Stimulated activated CD4-positive, alpha-beta T cell treated with anti-CD3 and anti-CD28 coated beads, Interleukin-15, amount 100 ng/mL, for 48 hours (primary cell): ENCODE data around the gene PHACTR1.
"Not testable (repeated sequence)": the region's sequence is repeated elsewhere in the genome, so short reads cannot be mapped to it uniquely, and the experiment has no call there.

Experiments used
- DNase-seq, 2 donors: peaks; one replicate each; pipeline ENCODE4 v3.0.0-alpha.2; 2020; ENCODE audit warnings: low read depth in 2 of 2

PHACTR1 gene

DNA sequence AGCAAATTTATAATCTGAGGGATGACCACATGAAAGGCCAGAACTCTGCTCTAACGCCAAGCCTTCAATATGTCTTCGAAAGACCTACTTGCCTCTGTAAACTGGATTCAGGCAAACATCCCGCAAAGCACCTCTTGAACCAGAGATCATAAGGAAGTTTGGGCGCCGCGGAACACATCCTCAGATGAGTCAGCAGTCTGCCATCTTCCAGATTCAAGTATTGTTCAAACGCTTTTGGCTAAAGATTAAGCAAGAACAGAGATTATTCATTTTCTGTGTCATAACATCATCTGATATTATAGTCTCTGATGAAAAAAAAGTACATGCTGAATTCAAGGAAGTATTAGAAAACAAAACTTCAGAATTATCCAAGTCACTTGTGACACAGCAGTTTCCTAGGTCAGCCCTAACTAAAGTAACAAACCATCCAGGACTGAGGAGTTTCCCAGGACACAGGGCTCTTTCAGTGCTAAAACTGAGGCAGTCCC is 591.0 kb downstream of the PHACTR1 start:
- no peak for DNase-seq

DNA sequence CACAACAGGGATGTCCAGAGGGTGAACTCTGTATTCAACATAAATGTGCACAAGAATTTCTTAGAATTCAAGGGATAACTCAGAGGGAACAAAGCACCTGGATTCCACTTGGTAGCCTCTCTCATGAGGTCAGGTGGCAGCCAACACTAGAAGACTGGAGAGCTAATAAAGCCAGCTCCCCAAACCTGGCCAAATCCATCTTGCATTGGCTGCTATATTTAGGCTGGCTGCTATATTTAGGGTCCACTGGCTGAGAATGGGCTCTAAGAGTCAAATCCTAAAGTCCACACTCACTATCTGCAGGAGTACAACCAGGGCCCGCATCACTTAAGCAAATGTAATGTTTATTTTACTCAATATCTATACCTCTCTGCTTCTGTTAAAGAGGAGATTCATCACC is 591.8 kb downstream of the PHACTR1 start:
- DNase-seq = no peak

DNA sequence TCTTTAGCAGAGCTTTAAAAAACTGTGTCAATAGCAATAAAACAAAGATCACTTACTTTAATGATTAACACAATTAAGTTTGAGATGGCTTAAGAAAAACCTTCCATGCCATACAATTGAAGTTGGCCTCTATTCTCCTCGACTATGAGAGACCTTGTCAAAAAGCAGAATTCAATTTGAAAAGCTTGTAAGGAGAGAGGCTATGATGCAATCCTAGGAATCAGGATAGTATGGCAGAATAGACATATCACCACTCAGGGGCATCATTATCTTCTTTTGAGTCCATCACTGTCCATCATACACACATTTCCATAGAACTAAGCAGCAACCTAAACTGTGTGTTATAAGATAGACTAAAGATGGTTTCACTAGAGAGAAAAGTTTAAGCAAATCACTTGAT is 594.6 kb downstream of the PHACTR1 start:
- no peak for DNase-seq

DNA sequence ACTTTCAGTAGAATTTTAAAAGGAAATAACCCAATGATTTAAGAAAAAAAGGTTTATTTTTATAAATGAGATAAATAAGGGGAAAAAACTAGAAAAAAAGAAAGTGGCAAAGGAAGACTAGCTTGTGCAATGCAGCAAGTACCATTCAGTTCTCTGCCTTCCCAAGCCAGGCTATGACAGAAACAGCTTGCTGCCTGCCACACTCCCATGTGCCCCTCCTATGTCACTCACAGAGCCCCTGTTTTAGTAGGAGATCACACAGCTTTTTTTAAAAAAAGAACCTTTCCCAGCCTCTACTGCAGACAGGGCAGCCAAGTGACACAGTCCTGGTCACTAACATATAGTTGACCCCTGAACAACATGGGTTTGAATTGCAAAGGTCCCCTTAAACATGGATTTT is 598.2 kb downstream of the PHACTR1 start:
- no peak for DNase-seq

DNA sequence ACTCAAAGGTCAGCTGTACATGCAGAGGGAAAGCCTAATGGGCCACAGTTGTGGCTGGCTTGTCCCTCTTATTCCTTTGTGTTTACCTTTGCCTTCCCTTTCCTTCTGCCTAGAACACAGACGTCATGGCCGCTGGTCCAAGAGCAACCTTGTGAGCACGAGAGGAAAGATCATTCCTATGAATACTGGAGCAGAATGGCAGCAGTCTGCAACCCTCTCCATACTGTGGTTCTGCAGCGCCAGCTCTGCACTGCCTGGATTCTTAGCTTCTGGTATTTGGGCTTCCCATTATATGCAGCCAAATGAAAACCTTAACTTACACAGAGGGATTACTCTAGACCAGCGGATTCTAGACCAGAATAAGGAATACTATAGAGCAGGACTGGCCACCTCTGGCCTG is 599.3 kb downstream of the PHACTR1 start:
- DNase-seq = no peak

DNA sequence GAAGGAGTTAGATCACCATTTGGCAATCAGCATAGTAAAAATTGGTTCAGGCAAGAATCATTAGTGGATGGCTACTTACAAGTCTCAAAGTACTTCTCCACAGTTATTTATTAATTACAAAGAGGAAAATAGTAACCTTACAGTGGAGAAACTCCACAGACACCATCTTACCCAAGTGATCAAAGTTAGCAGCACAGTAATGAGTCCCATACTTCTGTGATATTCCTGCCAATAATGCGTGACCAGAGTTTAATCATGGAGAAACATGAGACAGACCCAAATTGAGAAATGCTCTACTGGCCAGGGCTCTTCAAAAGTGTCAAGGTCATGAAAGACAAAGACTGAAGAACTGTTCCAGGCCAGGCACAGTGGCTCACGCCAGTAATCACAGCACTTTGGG is 602.3 kb downstream of the PHACTR1 start:
- no peak for DNase-seq

DNA sequence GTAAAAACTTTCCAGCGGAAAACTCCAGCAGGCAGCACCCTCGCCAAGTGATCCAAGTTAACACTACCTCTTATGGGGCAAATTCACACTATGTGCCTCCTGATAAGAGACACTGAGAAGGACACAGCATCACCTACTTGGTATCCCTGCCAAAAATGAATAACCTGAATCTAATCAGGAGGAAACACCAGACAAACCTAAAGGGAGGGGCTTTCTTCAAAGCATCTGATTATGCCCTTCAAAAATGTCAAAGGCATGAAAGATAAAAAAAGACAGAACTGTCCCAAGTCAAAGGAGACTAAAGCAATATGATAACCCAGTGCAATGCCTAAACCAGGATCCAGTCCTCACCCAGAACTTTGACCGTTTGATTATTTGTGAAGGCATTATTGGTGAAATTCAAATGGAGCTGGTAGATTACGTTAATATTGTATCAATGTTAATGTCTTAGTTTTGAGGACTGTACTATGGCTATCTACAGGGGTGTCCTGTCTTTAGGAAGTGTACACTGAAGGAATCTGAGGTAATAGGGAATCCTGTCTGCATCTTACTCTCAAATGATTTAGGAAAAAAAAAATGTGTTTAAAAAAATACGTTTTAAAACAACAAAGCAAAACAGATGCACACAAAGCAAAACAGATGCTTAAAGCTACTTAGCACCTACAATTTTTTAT is 603.5 kb downstream of the PHACTR1 start:
- no peak for DNase-seq

DNA sequence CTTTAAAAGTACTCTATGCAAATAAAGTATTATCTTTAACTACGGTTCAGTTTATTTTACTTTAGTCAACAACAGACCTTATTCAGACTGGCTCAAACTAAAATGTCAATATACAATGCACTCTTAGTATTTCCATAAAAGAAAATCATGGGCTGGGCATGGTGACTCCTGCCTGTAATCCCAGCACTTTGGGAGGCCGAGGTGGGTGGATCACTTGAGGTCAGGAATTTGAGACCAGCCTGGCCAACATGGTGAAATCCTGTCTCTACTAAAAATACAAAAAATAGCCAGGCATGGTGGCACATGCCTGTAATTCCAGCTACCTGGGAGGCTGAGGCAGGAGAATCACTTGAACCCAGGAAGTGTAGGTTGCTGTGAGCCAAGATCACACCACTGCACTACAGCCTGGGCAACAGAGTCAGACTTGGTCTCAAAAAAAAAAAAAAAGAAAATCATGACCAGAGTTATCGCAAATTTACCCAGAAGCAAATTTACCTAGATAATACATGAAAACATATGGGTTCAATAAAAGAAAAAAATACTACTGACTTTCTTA is 609.5 kb downstream of the PHACTR1 start:
- not testable (repeated sequence) for DNase-seq

DNA sequence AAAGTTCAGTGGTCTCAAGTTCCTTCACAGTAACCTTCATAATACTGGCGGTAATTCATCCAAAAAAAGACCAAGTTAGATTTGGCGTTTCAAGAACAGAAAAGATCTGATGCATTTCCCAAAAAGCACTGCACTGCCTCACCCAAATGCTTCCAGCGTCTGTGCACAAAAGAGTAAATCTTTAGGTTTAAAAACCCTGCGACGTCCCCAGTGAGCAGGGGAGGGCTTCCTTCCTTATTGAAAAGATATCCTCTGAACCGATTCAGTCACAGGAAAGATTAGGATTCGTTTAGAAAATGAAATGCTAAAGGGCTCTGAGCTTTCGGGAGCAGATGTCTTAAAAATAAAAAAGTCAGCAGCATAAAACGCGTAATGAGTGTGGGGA is 611.1 kb downstream of the PHACTR1 start:
- no peak for DNase-seq

DNA sequence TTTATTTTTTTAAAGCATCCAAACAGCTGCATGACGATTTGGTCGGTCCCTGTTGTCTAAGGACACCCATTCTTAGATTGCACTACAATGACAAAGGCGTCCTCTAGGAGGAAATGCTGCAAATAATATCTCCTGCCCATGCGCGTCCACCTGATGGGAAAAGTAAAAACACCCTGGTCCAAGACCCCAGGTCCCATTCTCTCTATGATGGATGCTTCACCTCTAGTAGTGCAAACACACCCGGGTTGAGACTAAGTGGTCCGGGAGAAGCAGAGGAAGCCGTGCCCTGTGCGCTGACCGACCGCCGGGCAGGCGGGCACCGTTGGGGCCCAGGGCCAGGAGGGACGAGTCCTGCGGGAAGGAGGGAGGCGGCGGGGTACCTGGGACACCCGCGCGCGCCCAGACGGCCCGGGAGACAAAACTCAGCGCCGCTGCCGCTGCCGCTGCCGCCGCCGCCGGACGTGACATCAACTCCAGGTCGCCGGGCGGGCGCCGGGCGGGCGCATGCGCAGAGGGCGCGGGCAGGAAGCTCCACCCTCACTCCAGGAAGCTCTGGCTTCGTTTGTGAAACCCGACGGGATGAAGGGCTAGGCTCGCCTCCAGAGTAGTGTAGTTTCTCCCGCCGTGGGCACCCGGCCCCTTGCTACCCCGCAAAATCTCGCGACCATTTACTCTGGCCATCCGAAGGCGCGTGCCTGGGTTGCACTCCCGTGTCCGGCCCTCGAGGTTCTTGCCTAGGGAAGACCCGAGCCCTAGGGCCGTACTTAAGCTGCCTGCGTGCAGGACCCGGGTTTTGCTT is 611.7 kb downstream of the PHACTR1 start, which contains the start of gene TBC1D7:
Gene TBC1D7, minus strand, starts transcription at position 462 of the 799 bp plus-strand sequence. CDS start 1,639 bp downstream, outside the sequence.
- peak; percentile 85 to 92 for DNase-seq

DNA sequence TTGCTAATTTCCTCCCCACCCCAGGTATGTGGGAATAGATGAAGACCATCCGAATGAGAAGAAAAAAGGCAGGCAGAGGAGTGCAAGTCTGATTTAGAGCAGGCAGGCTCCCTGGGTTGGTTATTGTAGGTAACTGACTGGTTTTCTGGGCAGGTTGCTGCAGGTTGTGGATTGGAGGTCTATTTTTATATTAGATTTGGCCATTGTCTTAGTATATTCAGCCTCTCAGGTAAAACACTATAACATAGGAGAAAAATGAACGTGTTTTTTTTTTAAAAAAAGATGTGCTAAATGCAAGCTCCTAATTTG is 612.3 kb downstream of the PHACTR1 start:
- DNase-seq = no peak

DNA sequence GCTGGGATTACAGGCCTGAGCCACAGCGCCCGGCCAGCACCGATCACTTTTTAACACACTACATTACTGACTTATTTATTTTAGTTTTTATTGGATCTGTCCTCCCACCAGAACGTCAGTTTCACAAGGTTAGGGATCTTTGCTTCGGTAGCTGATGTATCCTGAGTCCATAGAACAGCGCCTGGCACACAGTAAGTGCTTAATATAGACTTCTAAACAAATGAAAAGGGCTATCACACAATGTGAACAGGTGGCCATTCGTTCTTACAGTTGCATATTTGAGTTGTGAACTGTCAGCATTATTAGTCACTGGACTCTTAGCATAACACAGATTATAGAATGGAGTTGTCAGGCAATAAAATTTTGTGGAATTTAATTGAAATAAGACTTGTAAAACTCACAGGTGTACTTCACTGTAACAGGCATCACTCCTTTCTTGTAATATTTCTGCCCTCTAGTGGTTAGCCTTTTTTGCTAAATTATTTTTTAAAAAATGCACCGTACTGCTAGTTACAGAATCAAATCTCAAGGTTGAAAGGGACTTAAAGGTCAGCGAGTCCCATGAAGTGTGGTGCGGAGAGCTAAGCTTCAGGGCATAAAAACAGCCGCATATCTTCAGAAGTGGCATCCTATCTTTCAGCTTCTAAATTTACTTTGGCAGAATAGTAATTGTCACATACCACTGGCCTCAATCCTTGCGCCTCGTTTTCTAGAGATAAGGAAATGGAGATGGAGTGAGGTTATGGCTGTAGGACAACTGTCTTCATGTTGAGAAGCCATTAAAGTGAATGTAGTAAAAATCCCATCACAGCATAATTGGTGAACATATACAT is 615.2 kb downstream of the PHACTR1 start:
- no peak for DNase-seq

DNA sequence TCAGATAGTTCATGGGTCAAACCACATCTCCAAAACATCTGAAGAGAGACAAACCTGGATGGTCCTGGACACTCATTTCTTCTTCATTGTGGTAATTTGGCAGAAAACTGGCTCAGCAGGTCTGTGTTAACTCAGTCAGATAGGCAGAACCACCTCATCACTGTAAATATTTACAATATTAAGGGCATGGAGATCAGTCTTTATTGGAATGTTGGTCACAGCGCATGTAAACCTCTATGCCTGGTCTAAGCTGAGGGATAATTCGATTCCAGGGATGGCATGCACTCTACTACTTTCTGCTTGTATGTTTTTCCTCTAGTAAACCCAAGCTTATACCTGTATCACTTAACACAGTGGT is 615.8 kb downstream of the PHACTR1 start:
- no peak for DNase-seq

DNA sequence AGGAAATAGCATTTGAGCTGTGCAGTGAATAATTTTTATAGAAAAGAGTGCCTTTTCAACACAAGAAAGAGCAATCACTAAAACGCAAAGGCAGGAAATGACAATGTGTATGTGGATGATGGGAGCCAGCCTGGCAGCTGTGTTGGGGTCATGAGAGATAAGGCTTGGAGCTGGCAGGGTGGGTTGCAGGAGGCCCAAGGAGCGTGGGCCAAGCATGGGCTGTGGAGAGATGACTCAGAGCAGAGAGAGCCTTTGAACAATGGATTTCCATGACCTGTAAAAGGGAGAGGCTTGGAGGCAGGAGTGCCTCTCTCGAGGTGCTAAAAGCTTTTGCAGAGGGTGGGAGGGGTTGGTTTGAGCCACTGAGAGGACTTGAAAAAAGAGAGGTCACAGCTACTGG is 618.4 kb downstream of the PHACTR1 start:
- DNase-seq = no peak

DNA sequence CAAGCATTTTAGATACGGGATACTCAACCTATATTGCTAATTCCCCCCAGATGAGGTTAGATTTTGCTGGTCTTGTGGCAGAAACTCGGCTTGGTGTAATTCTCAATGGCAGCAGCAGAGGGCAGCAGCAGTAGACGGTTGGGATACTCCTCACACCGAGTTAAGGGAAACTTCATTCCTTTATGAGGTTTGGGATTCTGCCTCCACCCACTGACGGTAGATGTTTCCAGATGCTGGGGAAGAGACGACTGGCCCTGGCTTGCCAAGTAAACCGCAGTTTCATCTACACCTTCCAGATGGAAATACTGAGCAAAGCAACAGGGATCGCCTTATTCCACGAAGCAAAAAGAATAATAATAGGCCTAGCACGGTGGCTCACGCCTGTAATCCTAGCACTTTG is 620.0 kb downstream of the PHACTR1 start:
- DNase-seq = peak; percentile 54 to 55

DNA sequence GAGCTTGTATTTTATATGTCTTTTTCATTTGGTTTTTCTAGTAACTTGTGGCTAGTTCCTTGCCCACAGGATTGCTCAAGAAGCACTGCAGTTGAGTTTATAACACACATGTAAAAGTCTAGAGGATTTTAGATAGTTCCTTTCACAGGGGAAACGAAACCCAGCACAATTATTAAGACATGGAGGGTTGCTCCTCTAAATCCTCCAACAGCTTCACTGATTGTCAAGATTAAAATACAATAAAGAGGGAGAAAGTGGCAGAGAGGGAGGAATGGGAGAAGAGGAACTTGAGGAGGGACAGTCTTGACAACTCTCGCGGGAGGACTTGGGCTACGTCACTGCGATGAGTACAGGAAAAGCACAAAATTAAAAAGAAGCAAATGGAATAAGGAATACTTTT is 621.5 kb downstream of the PHACTR1 start:
- DNase-seq = no peak
